DMS153 (cell line): Measurements from ENCODE around the gene MAP4K5.

Source experiments
- DNase-seq: peaks from one replicate; lab custom pipeline; 2025; lab: John Stamatoyannopoulos, UW

MAP4K5 gene

DNA sequence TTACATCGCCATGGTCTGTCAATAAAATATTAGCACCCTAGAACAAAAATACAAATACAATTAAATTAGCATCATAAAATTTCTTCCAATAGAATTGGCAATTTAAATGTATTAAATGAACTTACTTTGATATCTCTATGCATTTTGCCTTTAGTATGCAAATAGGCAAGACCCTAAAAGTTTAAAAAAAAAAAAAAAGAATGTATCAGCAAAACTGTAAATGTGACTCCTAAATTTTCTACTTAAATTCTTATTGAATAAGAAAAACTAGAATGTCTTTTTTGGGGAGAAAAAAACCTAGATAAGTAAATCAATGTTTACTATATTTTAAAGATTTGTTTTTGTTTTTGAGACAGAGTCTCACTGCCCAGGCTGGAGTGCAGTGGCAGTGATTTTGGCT, 56.2 kb downstream of the MAP4K5 start:
- DNase-seq, result no peak

DNA sequence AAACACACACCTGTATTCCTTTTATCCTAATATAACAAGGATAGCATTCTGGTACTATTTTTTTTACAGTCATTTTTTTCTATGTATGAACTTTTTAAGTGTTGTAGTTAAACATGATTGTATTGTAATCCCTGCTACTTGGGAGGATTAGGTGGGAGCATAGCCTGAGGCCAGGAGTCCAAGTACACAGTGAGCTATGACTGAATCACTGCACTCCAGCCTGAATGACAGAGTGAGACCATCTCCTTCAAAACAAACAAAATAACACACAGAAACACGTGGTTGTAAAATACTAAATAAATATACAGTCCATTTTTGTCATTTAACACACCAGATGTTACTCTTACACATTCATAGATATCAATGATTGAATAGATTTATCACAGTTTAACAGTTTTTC, 56.9 kb downstream of the MAP4K5 start:
- DNase-seq, result no peak

DNA sequence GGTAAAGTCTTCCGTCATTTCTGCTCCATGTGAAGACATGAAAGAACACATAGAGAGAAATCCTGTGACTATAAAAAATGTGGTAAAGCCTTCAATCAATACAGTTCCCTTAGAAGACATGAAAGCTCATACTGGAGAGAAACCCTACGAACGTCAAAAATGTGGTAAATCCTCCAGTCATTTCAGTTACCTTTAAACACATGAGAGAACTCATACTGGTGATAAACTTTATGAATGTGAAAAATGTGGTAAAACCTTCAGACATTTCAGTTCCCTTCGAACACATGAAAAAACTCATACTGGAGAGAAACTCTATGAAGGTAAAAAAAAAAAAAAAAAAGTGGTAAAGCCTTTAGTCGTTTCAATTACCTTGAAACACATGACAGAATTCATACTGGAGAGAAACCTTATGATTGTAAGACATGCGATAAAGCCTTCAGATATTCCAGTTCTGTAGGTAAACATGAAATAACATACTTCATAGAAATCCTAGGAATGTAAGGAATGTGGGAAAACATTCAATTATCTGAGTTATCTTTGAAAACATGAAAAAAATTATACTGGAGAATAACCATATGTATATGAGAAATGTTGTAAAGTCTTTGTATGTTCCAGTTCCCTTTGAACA, 60.4 kb downstream of the MAP4K5 start:
- DNase-seq, result no peak

DNA sequence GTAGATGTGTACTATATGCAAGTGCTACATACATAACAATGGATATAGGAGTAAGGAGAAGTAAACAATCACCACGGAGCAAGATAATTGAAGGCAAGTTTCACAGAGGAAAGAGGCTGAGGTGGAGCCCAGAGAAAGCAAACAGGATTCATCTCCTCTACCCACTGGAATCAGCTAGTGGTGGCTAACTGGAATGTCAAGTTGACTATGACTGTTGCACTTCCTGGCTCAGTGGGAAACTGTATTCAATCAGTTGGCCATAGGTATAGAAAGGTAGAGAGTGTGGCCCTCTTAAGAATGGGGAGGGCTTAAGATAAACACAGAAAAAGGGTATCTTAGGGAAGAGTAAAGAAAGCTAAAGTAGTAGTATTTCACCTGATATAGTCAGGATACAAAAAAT, 62.4 kb downstream of the MAP4K5 start:
- DNase-seq, result no peak

DNA sequence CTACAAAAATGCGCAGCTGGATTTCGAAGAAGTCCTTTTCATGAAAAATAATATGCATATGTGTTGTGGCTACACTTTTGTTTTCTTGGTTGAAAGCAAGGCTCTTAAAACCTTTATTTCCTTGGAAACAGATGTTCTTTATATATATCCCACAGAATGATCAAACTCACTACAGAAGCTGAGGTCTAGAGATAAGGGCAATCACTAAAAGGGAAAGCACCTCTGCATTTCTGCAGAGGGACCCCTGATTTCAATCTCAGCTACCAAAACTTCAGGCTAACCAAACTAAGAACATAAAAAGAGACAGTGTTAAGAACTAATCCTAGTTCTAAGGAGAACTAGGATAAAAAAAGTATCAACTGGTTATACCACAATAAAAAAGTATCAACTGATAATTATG, 70.3 kb downstream of the MAP4K5 start:
- no peak for DNase-seq

DNA sequence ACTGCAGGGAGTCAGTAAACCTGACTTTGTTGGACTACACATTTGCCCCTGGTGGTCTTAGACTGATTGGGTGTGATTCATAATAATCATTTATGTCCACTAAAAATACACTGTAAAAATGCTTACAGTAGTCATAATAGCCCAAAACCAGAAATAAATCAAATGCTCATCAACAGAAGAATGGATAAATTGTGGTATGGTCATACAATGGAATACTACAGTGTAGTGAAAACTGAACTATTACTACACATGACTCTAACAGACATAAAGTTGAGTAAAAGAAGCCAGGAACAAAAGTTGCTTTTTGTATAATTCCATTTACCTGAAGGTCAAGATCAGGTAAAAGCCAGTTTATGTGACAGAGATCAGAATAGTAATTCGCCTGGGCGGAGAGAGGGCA, 78.5 kb downstream of the MAP4K5 start:
- no peak for DNase-seq

DNA sequence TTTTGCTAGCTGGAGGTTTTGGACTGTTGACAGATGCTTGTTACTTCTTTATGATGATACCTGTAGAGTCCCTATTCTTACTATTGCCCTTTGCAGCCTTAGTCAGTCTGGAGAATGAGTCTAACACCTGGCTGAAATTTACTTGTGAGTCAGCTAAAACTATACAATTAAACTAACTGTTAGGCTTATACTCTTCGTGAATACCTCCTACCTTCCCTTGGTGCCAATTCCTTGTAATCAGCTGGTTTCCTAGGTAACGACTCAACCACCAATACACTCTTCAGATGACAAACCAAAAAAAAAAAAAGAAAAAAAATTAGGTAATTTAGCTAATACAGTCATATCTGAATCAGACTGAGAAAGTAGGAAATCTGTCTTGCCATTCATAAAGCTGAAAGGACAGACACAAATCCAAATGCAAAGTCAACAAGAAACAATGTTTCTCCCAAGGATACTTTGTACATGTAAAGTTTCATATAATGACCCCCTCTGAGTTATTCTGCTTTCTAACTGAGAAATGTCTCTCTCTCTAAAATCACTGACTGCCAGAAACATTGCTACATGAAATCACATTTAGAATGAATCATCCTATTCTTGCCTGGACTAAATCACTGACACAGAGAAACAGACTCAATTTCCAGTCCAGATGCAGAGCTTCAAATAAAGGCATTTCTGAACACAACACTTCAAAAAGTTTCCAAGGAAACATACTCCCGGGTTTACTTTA, 79.2 kb downstream of the MAP4K5 start:
- no peak for DNase-seq

DNA sequence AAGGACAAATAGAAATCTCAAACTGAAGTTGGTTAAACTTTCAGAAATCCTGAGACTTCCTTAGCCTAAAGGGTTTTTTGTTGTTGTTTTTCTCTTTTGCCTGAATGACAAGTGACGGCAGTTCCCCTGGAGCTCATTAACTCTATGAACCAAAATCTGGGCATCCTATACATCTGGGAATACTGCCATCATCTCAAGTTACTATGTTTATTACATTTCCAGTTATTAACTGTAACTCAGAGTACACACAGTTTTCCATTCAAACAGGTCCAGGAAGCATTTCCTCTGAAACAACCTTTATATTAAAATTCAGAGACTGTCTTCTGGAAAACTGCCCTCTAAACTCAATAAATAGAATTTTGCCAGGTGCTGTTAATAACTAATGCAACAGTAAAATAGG, 80.1 kb downstream of the MAP4K5 start:
- DNase-seq, result peak; percentile 19

DNA sequence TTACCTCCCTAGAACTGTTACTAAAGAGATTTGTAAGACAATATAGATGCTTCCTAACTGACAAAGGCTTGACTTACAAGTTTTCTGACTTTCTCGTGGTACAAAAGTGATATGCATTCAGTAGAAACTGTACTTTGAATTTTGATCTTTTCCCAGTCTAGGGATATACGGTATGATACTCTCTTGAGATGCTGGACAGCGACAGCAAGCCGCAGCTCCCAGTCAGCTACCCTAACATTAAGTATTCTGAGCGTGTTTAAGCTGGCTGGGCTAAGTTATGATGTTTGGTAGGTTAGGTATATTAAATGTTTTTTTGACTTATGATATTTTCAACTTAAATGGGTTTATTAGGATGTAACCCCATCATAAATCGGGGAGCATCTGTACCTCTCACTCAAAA, 80.5 kb downstream of the MAP4K5 start:
- DNase-seq, result no peak

DNA sequence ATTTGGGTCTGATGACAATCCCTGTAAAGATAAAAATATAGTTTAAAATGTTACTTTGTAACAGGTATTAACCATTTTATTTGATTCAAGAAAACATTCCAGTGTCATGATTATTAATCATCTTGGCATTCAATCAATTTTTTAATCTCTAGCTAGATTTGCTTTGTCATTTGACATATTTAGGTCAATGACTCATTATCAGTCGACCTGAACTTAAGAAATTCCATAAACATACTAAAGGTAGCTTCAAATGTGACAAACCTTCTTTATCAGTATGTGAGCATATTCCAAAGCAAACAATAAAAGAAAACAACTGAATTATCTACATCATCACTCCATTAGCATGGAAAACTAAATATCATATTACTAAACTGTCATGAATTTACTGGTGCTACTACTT, 84.9 kb downstream of the MAP4K5 start:
- no peak for DNase-seq

DNA sequence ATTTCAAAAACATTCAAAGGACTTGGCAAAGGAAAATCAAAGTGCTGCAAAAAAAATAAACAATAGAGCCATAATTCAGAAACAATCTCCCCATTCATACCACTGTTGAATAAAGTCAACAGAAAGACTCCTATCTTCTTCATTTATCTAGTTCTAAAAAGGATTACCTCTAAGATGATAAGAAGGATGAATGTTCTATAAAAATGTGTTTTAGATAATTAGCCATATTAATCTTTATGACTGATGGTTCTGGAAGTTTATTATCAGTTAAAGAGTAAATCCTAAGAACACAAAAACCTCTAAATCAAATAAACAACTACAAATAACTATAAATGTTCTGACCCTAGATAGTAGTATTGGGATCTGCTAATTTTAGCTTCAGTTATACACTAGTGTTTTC, 97.8 kb downstream of the MAP4K5 start:
- DNase-seq, result no peak

DNA sequence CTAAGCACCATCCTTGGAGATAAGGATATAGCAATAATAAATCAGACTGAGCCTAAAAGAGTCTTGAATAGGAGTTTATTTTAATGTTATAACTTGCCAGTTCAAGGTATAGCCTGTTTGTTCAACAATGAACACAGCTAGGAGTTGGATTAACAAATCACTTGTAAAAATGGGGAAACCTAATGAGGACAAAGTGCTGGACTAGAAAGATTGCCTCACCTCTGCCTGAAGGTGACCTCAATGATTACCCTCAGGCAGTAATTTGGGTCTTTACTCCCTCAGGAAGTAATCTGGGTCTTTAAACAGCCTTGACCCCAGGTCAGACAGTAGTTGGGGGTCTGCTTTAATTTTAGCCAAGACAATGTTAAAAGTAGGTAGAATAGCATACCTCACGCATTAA, 100.2 kb downstream of the MAP4K5 start:
- no peak for DNase-seq

DNA sequence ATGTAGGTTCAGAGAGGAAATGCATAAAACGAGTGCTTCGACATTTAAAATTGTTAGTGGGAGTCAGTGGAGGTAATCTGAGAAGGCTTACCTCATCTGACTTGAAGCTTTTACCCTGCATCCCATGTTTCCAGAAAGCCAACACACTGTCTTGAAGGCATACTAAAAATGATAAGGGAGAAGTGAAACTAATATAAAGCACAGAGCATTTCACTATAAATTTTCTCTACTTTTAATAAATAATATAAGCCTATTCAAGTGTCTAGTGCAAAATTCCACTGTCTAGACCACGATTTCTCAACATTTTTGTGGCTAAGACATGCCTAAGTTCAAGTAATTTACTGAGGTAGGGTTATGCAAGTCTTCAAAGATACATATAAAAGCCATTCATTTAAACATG, 106.6 kb downstream of the MAP4K5 start:
- no peak for DNase-seq

DNA sequence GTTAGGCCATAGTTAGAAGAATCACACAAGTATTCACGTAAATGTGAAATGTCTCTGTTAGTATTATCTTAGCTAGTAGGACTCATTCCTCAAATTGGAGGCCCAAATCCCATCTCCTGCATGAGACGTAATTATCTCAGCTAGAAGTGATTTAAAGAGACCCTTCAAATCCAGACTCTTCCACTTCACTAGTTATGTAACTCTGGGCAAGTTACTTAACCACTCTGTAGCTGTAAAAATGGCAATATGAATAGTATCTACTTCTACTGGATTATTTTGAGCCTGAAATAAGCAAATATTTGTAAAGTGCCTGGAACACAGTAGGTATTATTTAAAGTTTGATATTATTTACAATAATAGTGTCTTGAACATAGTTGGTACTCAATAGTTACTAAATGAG, 107.3 kb downstream of the MAP4K5 start:
- DNase-seq, result no peak

DNA sequence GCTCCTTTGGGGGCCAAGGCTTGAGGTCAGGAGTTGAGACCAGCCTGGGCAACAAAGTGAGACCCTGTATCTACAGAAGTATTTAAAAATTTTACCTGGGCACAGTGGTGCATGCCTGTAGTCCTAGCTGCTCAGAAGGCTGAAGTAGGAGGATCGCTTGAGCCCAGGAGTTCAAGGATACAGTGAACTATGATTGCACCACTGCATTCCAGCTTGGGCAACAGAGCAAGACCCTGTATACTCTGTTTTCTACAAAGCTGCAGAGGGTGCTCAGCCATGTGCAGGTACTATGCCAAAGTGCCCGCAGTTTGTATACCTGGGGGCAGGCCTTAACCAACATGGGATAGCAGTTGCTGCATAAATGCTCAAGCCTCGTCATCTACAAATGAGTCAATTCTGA, 108.8 kb downstream of the MAP4K5 start:
- no peak for DNase-seq

DNA sequence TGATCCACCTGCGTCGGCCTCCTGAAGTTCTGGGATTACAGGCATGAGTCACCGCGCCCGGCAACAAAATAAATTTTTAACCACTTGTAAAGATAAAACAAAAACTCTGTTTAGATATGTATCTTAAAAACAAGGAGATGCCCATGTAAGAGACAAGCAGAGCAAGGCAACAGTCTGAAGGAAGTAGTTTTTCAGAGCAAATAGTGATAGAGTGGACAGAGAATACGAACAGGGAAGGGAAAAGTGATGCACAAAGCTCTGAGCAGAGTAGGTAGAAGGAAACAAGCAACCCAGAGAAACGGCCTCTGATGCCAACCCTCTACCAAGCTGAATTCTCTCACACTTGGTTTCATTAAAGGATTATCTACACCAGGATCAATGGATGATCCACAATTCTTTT, 110.9 kb downstream of the MAP4K5 start:
- DNase-seq, result no peak

DNA sequence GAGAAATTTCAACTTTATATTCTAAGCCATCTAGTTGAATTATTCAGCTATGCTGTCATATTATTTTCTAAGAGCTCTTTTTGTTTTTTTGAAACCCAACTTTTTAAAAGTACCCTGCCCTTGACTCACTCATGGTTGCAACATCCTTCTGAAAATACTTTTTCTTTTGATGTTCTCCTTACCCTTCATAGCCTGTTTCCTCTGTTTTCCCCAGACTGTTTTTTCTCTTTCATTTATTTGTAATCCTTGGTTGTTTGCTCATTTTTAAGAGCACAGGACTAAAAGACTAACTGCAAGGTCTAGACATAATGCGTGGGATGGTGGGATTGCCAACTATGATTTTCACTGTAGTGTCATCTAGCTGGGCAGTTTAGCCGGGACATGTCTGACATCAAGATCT, 114.5 kb downstream of the MAP4K5 start:
- no peak for DNase-seq

DNA sequence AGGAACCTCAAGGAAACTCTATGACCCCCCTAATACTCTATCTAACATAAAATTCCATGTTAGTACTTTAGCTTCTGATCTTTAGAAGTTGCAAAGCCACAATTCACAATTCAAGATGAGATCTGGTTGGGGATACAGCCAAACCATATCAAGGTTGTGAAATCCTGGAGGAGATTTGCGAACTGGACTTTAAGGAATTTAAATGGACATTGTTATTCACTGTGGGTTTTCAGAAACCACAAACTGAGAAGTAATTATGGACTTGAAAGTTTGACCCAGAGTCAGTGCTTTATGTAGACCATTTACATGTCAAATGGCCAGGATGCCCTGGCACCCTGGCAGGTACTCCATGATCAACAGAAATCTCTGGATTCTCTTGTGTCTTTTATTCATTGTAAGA, 121.4 kb downstream of the MAP4K5 start:
- no peak for DNase-seq

DNA sequence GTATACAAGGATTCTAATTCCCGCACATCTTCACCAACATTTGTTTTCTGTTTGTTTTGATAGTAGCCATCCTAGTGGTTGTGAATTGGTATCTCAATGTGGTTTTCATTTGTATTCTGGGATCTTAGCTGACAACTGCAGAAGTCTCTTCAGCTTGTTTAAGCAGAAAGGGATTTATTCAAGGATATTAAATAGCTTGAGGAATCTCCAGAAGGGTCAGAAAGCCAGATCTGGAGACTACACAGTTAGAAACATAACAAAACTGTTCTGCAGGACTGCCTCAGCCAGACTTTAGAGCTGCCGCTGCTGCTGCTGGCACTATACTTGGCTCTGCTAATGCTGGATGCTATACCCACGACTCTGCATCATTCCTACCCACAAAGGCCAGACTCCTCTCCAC, 122.3 kb downstream of the MAP4K5 start:
- no peak for DNase-seq

DNA sequence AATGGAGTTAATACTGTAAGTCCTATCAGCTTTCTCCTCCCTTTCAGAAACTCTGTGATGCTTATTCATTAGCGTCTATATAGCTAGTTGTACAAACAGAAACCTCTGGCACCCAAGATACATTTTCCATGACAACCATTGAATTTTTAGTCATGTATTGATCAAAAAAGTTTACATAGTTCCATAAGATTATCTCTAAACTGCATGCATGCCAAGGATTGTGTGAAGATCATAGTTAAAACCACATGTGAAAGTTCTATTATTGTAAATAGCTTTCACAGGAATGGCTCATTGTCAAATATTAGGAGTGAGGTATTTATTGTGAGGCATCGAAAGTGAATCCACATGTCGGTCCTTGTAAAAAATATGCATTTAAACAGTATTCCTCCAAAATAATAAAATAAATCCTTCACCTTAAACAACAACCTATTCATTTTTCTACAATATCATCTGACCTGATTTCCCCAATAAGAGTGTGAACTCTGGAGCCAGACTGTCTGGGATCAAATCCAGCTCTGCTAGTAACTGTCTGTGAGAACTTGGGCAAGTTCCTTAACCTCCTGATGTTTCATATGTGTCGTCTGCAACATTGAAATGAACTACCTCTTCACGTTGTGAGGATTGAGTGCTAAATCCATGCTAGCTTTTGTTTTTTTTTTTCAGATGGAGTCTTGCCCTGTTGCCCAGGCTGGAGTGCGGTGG, 125.1 kb downstream of the MAP4K5 start:
- no peak for DNase-seq

DNA sequence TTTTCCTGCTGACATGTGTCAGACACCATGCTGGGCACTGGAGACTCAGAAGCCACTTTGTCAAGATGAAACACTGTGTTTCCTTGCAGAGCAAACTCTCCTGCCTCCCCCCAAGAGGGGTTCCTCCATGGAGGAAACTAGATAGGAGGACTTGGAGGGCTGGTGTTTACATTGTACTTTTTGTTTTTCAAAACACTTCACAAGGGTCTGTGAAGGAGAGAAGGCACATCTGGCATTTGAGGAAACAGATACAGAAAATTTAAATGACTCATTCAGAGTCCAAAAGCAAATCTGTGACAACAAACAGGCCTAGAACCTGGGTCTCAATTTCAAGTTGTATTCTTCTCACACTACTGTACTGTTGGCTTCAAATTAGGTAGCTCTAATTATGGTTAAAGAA, 128.9 kb downstream of the MAP4K5 start:
- no peak for DNase-seq

DNA sequence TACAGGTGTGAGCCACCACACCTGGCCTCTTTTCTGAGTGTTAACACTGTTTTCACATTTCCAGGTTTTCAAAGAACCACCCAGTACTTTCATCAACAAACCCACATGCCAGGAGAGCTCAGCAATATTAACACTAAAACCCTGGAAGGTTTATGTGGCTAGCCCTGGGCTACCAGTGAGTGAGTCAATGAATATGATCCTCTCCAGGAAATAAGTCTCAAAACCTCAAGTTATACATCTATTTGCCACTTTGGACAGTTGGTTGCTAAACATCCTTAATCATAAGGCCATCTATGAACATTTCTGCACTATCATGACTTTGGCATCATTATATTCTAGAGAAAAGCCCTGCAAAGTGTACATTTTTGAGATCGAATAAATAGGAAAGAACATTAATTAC, 129.4 kb downstream of the MAP4K5 start:
- DNase-seq, result no peak

DNA sequence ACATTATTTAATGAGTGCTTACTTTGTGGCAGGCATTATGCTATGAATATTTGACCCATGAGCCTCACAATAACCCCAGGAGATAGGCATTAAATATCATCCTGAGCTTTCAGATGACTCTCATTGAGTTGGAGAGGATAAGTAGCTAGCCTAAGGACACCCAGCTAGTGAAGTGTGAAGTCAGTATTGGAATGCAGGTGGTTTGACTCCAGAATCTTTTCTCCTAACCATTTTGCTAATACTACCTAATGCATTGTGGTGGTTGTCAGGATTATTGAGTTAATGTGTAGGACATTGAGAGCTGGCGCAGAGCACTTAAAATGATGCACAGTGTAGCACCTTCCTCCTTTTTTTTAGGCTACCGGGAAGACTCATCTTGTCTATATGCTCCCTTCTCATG, 131.9 kb downstream of the MAP4K5 start:
- DNase-seq, result no peak
